ENCODE results near the gene MBTPS1.

DNA sequence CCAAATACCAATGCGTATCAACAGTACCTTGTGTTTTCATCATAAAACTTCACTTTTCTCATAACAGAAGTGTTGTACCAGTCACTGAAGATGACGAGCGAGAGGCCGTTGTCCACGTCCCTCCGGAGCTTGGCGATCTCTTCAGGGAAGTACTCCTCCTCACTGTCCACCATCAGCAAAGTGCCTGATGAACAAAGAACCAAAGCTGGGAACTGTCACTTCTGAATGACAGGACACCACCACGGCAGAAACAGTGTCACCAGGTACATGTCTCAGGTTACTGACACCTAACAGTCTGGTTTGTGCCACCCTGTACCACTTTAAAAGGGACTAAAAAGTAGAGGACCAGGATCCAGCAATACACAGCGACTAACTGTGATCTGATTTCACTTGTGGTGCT lies 49.1 kb downstream of the MBTPS1 start:
- TF ChIP-seq, protein P1, sequence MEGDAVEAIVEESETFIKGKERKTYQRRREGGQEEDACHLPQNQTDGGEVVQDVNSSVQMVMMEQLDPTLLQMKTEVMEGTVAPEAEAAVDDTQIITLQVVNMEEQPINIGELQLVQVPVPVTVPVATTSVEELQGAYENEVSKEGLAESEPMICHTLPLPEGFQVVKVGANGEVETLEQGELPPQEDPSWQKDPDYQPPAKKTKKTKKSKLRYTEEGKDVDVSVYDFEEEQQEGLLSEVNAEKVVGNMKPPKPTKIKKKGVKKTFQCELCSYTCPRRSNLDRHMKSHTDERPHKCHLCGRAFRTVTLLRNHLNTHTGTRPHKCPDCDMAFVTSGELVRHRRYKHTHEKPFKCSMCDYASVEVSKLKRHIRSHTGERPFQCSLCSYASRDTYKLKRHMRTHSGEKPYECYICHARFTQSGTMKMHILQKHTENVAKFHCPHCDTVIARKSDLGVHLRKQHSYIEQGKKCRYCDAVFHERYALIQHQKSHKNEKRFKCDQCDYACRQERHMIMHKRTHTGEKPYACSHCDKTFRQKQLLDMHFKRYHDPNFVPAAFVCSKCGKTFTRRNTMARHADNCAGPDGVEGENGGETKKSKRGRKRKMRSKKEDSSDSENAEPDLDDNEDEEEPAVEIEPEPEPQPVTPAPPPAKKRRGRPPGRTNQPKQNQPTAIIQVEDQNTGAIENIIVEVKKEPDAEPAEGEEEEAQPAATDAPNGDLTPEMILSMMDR (IDR thresholded peaks at IDR 0.05) = no peak
- TF ChIP-seq POLR2A (IDR thresholded peaks at IDR 0.05) (no peak), POLR2AphosphoS5 (IDR thresholded peaks at IDR 0.05) (no peak)
